ENCODE data around the gene ANKRD40CL.

GRCh38 chr17:50803676-50804075, 36.4 kb upstream of the ANKRD40CL start:
- TF ChIP-seq POLR2A (IDR thresholded peaks at IDR 0.05; ENCODE audit: low read length), result no peak
- no peak for TF ChIP-seq GATA1 (IDR thresholded peaks at IDR 0.05; ENCODE audit: low read depth, low read length)

All from erythroblast (primary cell).